Loucy (cell line): Measurements from ENCODE around the gene ANKRD55.

Experiments used
- CTCF ChIP-seq: fragments of 200-600 bp; sonication (generic); conservative IDR thresholded peaks from 2 replicates; pipeline ENCODE4 v1.5.1; 2014; ENCODE audit warnings: mild to moderate bottlenecking, antibody characterized with exemption, low read length
- EZH2phosphoT487 ChIP-seq: fragments of 200-600 bp; IDR thresholded peaks from 2 replicates; pipeline ENCODE4 v1.6.1; 2018; ENCODE audit warnings: antibody characterized with exemption, mild to moderate bottlenecking, moderate library complexity, borderline replicate concordance

GRCh38 chr5:56259002-56259511, 25.9 kb upstream of the ANKRD55 start:
- TF ChIP-seq CTCF, result no peak
- TF ChIP-seq EZH2phosphoT487, result no peak
